Measurements from ENCODE around the gene KCNAB2.

The KCNAB2 gene

GRCh38 chr1:6142734-6143133 is 97.0 kb downstream of the KCNAB2 start:
- DNase-seq (ENCODE audit: insufficient read length) (no peak), FAIRE-seq (no peak)
- TF ChIP-seq POLR2AphosphoS5 (IDR thresholded peaks at IDR 0.05; ENCODE audit: low read depth, low read length) = no peak
- TF ChIP-seq TAF1 (IDR thresholded peaks at IDR 0.05; ENCODE audit: borderline replicate concordance, low read depth, low read length) = no peak
- TF ChIP-seq POLR2A (IDR thresholded peaks at IDR 0.05; ENCODE audit: low read depth, low read length) = no peak

- no peak for TF ChIP-seq POLR2AphosphoS5 (IDR thresholded peaks at IDR 0.05; ENCODE audit: low read depth, low read length)
- TF ChIP-seq TAF1 (IDR thresholded peaks at IDR 0.05; ENCODE audit: borderline replicate concordance, low read depth, low read length) = no peak
- no peak for TF ChIP-seq POLR2A (IDR thresholded peaks at IDR 0.05; ENCODE audit: low read depth, low read length)
- FAIRE-seq = no peak
- no peak for DNase-seq (ENCODE audit: insufficient read length)
Observed at GRCh38 chr1:6143395-6143794, 97.7 kb downstream of the KCNAB2 start.

- FAIRE-seq (no peak), DNase-seq (ENCODE audit: insufficient read length) (no peak)
- TF ChIP-seq POLR2AphosphoS5 (IDR thresholded peaks at IDR 0.05; ENCODE audit: low read depth, low read length) (no peak), POLR2A (IDR thresholded peaks at IDR 0.05; ENCODE audit: low read depth, low read length) (no peak), TAF1 (IDR thresholded peaks at IDR 0.05; ENCODE audit: borderline replicate concordance, low read depth, low read length) (no peak)
Observed at GRCh38 chr1:6144175-6144574, 98.5 kb downstream of the KCNAB2 start.

- TF ChIP-seq TAF1 (IDR thresholded peaks at IDR 0.05; ENCODE audit: borderline replicate concordance, low read depth, low read length) = no peak
- TF ChIP-seq POLR2A (IDR thresholded peaks at IDR 0.05; ENCODE audit: low read depth, low read length) = no peak
- no peak for TF ChIP-seq POLR2AphosphoS5 (IDR thresholded peaks at IDR 0.05; ENCODE audit: low read depth, low read length)
- DNase-seq (ENCODE audit: insufficient read length) (no peak), FAIRE-seq (no peak)
Observed at GRCh38 chr1:6144647-6145395, 99.1 kb downstream of the KCNAB2 start.

GRCh38 chr1:6145396-6145750 is 99.7 kb downstream of the KCNAB2 start:
- FAIRE-seq (no peak), DNase-seq (ENCODE audit: insufficient read length) (no peak)
- TF ChIP-seq POLR2AphosphoS5 (IDR thresholded peaks at IDR 0.05; ENCODE audit: low read depth, low read length) (no peak), POLR2A (IDR thresholded peaks at IDR 0.05; ENCODE audit: low read depth, low read length) (no peak), TAF1 (IDR thresholded peaks at IDR 0.05; ENCODE audit: borderline replicate concordance, low read depth, low read length) (no peak)

- no peak for DNase-seq (ENCODE audit: insufficient read length)
- TF ChIP-seq POLR2A (IDR thresholded peaks at IDR 0.05; ENCODE audit: low read depth, low read length) = no peak
- TF ChIP-seq POLR2AphosphoS5 (IDR thresholded peaks at IDR 0.05; ENCODE audit: low read depth, low read length) = no peak
- no peak for TF ChIP-seq TAF1 (IDR thresholded peaks at IDR 0.05; ENCODE audit: borderline replicate concordance, low read depth, low read length)
- FAIRE-seq = no peak
Observed at GRCh38 chr1:6145864-6146410, 100.2 kb downstream of the KCNAB2 start.

GRCh38 chr1:6148497-6149241 is 103.0 kb downstream of the KCNAB2 start:
- FAIRE-seq (no peak), DNase-seq (ENCODE audit: insufficient read length) (peak; percentile 54)
- no peak for TF ChIP-seq TAF1 (IDR thresholded peaks at IDR 0.05; ENCODE audit: borderline replicate concordance, low read depth, low read length)
- no peak for TF ChIP-seq POLR2AphosphoS5 (IDR thresholded peaks at IDR 0.05; ENCODE audit: low read depth, low read length)
- TF ChIP-seq POLR2A (IDR thresholded peaks at IDR 0.05; ENCODE audit: low read depth, low read length) = no peak

- no peak for FAIRE-seq
- TF ChIP-seq POLR2A (IDR thresholded peaks at IDR 0.05; ENCODE audit: low read depth, low read length) = no peak
- no peak for TF ChIP-seq TAF1 (IDR thresholded peaks at IDR 0.05; ENCODE audit: borderline replicate concordance, low read depth, low read length)
- TF ChIP-seq POLR2AphosphoS5 (IDR thresholded peaks at IDR 0.05; ENCODE audit: low read depth, low read length) = no peak
- DNase-seq (ENCODE audit: insufficient read length) = no peak
Observed at GRCh38 chr1:6149597-6149996, 103.9 kb downstream of the KCNAB2 start.

GRCh38 chr1:6150006-6150938 is 104.6 kb downstream of the KCNAB2 start:
- DNase-seq (ENCODE audit: insufficient read length) (no peak), FAIRE-seq (no peak)
- no peak for TF ChIP-seq POLR2AphosphoS5 (IDR thresholded peaks at IDR 0.05; ENCODE audit: low read depth, low read length)
- no peak for TF ChIP-seq TAF1 (IDR thresholded peaks at IDR 0.05; ENCODE audit: borderline replicate concordance, low read depth, low read length)
- TF ChIP-seq POLR2A (IDR thresholded peaks at IDR 0.05; ENCODE audit: low read depth, low read length) = no peak

Data from GM12892 (cell line).